ENCODE data around the gene DNAJA4. TPM values are rescaled to one million over a fixed set of nuclear protein-coding genes. Genes with fewer than 3 reads are reported as not detected.

The DNAJA4 gene
- total and polyA plus RNA-seq, 8 donors: 2.3 to 16.1 (median 5.6) TPM

DNA sequence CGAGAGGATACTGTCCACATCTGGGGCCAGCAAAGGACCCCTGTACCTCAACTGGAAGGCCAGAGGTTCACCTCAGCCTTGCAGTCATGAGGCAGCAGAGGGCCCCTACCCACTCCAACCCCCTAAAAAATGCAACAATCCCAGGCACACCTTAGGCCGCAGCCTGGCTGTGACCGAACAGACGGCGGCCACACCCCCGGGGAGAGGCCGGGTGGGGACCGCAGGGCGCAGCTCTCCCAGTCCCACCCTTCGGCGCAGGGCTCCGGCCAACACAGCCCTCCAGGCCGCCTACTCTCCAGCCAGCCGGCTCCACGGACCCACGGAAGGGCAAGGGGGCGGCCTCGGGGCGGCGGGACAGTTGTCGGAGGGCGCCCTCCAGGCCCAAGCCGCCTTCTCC, 457 bp upstream of the DNAJA4 start:
- H3K9me3 ChIP-seq: no peaks in the 10 kb centered on the region
- peak overlapping the region in 2 of 4 donors; percentile 55 to 57 for H3K4me3 ChIP-seq
- intact Hi-C loops (cut with DNase I): no loop called here
- peak overlapping the region in 2 of 4 donors; percentile 28 to 48 for H3K27ac ChIP-seq
- ATAC-seq: peak in 1 of 4 donors; percentile 24
- H3K36me3 ChIP-seq: no peaks in the 10 kb centered on the region
- WGBS, 2 donors: 83 to 85% methylated on average over 23 of the region's 23 CpGs
- no peaks in the 10 kb centered on the region for H3K27me3 ChIP-seq
- peak in 1 of 6 donors; percentile 34 for DNase-seq
- H3K4me1 ChIP-seq: peaks cover 0 to 5% (median 0%) of the 10 kb centered on the region in 3 donors
- no peak for FAIRE-seq
- TF ChIP-seq, protein P1, sequence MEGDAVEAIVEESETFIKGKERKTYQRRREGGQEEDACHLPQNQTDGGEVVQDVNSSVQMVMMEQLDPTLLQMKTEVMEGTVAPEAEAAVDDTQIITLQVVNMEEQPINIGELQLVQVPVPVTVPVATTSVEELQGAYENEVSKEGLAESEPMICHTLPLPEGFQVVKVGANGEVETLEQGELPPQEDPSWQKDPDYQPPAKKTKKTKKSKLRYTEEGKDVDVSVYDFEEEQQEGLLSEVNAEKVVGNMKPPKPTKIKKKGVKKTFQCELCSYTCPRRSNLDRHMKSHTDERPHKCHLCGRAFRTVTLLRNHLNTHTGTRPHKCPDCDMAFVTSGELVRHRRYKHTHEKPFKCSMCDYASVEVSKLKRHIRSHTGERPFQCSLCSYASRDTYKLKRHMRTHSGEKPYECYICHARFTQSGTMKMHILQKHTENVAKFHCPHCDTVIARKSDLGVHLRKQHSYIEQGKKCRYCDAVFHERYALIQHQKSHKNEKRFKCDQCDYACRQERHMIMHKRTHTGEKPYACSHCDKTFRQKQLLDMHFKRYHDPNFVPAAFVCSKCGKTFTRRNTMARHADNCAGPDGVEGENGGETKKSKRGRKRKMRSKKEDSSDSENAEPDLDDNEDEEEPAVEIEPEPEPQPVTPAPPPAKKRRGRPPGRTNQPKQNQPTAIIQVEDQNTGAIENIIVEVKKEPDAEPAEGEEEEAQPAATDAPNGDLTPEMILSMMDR (IDR thresholded peaks at IDR 0.05): no peak

GRCh38 chr15:78265137-78265460, 737 bp downstream of the DNAJA4 start:
- ATAC-seq: peak in 2 of 4 donors; percentile 4 to 5
- 58 to 59% methylated on average over 12 of the region's 12 CpGs for WGBS, 2 donors
- Histone ChIP-seq H3K36me3 (no peaks in the 10 kb centered on the region), H3K4me1 (peaks cover 0 to 5% (median 0%) of the 10 kb centered on the region in 3 donors), H3K27ac (peak overlapping the region in 1 of 4 donors; percentile 44), H3K9me3 (no peaks in the 10 kb centered on the region), H3K4me3 (peak overlapping the region; percentile 30 to 59 (median 56)), H3K27me3 (no peaks in the 10 kb centered on the region)
- no peak for DNase-seq
- no peak for FAIRE-seq
- TF ChIP-seq, protein P1 (IDR thresholded peaks at IDR 0.05): no peak
- intact Hi-C loops (cut with DNase I): no loop called here

DNA sequence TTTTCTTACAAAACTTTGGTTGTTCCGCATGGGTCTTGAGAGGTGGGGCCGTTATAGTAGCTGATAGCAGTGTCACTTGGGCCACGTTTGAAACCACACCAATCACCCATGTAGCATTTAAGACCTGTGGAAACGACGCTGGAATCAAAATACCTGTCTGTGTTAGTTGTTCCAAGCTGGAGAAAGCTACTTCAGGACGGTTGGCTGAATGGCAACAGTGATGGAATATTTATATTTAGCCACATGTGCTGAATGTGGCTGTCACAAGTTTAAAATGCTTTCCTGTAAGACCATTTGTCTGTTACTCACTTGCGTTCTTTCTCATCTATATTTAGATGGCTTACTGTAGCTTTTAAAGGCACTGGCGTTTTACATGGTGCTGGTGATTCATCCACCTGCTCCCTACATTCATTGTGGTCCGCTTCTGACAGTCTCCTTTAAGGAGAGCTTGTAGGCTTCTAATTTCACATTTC, 1.4 kb downstream of the DNAJA4 start:
- Histone ChIP-seq H3K4me3 (no peak overlapping the region), H3K4me1 (peaks cover 0 to 5% (median 0%) of the 10 kb centered on the region in 3 donors), H3K36me3 (no peaks in the 10 kb centered on the region), H3K27ac (no peak overlapping the region), H3K27me3 (no peaks in the 10 kb centered on the region), H3K9me3 (no peaks in the 10 kb centered on the region)
- FAIRE-seq: no peak
- TF ChIP-seq, protein P1 (IDR thresholded peaks at IDR 0.05): no peak
- ATAC-seq: peak in 3 of 4 donors; percentile 4 to 40 (median 6)
- intact Hi-C loops (cut with DNase I): no loop called here
- DNase-seq: no peak
- WGBS, 2 donors: 80 to 87% methylated on average over 9 of the region's 9 CpGs

DNA sequence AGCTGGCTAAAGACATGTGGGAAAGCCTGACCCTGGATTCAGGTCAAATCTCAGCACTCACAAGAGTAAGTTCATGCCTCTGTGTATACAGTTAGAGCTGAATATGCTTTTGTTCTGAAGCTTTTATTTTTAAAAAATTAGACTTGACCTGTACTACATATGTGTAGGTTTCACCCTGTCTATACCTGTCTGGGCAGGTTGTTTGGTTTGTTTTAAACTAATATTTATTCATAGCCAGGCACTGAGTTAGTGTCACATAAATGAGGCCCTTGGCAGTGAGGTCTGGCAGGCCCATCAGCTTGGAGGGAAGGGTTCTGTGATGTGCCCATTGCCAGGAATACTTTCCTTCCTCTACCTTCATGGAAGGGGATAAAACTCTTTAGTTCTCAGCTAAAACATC, 1.9 kb downstream of the DNAJA4 start:
- peaks cover 0 to 5% (median 0%) of the 10 kb centered on the region in 3 donors for H3K4me1 ChIP-seq
- no peaks in the 10 kb centered on the region for H3K9me3 ChIP-seq
- TF ChIP-seq, protein P1 (IDR thresholded peaks at IDR 0.05): no peak
- FAIRE-seq (no peak), ATAC-seq (no peak), DNase-seq (no peak)
- no peak overlapping the region for H3K27ac ChIP-seq
- no peaks in the 10 kb centered on the region for H3K27me3 ChIP-seq
- H3K4me3 ChIP-seq: no peak overlapping the region
- intact Hi-C loops (cut with DNase I): no loop called here
- H3K36me3 ChIP-seq: no peaks in the 10 kb centered on the region

- WGBS, 2 donors: 67 to 84% methylated on average over 2 of the region's 2 CpGs
- FAIRE-seq (no peak), ATAC-seq (no peak), DNase-seq (no peak)
- TF ChIP-seq, protein P1 (IDR thresholded peaks at IDR 0.05): no peak
- no peak overlapping the region for H3K4me3 ChIP-seq
- no peaks in the 10 kb centered on the region for H3K9me3 ChIP-seq
- no peaks in the 10 kb centered on the region for H3K27me3 ChIP-seq
- H3K36me3 ChIP-seq: no peaks in the 10 kb centered on the region
- no peak overlapping the region for H3K27ac ChIP-seq
- H3K4me1 ChIP-seq: peaks cover 0 to 5% (median 0%) of the 10 kb centered on the region in 3 donors
- intact Hi-C loops (cut with DNase I): no loop called here
Observed at GRCh38 chr15:78266806-78267205, 2.4 kb downstream of the DNAJA4 start.

Measured in pancreas (tissue), 10 donors.